ENCODE results near the gene MARK4. TPM values are rescaled to one million over a fixed set of nuclear protein-coding genes. Genes with fewer than 3 reads are reported as not detected.
"Not testable (repeated sequence)": the region's sequence is repeated elsewhere in the genome, so short reads cannot be mapped to it uniquely, and the experiment has no call there.

The MARK4 gene
- total RNA-seq, 2 donors from 2014 or later = 12.7 to 28.6 TPM

- H3K4me3 ChIP-seq = no peak overlapping the region
- no peak for DNase-seq
- no peak overlapping the region for H3K9ac ChIP-seq (ENCODE audit: low read depth in 2 of 2, low read length in 2 of 2)
- no peaks in the 10 kb centered on the region for H3K4me1 ChIP-seq
- intact Hi-C loops (cut with DNase I) = no loop called here
- no peaks in the 10 kb centered on the region for H3K27me3 ChIP-seq
- no peak overlapping the region for H3K27ac ChIP-seq
- TF ChIP-seq, protein P1, sequence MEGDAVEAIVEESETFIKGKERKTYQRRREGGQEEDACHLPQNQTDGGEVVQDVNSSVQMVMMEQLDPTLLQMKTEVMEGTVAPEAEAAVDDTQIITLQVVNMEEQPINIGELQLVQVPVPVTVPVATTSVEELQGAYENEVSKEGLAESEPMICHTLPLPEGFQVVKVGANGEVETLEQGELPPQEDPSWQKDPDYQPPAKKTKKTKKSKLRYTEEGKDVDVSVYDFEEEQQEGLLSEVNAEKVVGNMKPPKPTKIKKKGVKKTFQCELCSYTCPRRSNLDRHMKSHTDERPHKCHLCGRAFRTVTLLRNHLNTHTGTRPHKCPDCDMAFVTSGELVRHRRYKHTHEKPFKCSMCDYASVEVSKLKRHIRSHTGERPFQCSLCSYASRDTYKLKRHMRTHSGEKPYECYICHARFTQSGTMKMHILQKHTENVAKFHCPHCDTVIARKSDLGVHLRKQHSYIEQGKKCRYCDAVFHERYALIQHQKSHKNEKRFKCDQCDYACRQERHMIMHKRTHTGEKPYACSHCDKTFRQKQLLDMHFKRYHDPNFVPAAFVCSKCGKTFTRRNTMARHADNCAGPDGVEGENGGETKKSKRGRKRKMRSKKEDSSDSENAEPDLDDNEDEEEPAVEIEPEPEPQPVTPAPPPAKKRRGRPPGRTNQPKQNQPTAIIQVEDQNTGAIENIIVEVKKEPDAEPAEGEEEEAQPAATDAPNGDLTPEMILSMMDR (IDR thresholded peaks at IDR 0.05) = no peak
- H3K9me3 ChIP-seq = no peaks in the 10 kb centered on the region
- H3K36me3 ChIP-seq = no peaks in the 10 kb centered on the region
These were observed 55.5 kb downstream of the MARK4 start for GRCh38 chr19:45306518-45307027.

DNA sequence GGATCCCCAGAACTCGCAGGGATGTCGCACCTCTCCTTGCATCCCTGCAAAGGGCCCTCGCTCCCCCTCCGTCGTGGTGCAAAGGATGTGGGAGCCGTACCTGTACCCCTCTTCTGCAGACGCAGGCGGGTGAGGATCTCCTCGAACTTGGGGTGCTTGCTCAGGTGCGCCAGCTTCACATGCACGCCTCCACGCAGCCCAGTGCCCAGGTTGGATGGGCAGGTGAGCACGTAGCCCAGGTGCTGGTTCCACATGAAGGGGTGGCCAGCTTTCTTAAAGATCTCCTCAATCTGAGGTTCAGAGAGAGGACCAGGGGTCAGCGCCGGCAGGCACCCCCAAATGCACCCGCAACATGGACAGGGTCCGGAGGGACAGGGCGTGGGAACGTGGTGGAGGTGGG, 56.3 kb downstream of the MARK4 start:
- H3K4me3 ChIP-seq = no peak overlapping the region
- H3K9me3 ChIP-seq = no peaks in the 10 kb centered on the region
- H3K27me3 ChIP-seq = no peaks in the 10 kb centered on the region
- H3K9ac ChIP-seq (ENCODE audit: low read depth in 2 of 2, low read length in 2 of 2) = no peak overlapping the region
- no peaks in the 10 kb centered on the region for H3K36me3 ChIP-seq
- TF ChIP-seq, protein P1 (IDR thresholded peaks at IDR 0.05) = no peak
- intact Hi-C loops (cut with DNase I) = no loop called here
- DNase-seq = no peak
- H3K4me1 ChIP-seq = no peaks in the 10 kb centered on the region
- no peak overlapping the region for H3K27ac ChIP-seq

- H3K4me3 ChIP-seq; H3K36me3 ChIP-seq; H3K4me1 ChIP-seq; H3K9me3 ChIP-seq; H3K27me3 ChIP-seq; H3K9ac ChIP-seq (ENCODE audit: low read depth in 2 of 2, low read length in 2 of 2); H3K27ac ChIP-seq; intact Hi-C loops (cut with DNase I); DNase-seq: not testable (repeated sequence)
These were observed 58.3 kb downstream of the MARK4 start for GRCh38 chr19:45309322-45309721.

- Histone ChIP-seq H3K4me3 (no peak overlapping the region), H3K27me3 (no peaks in the 10 kb centered on the region), H3K4me1 (no peaks in the 10 kb centered on the region), H3K9ac (ENCODE audit: low read depth in 2 of 2, low read length in 2 of 2) (no peak overlapping the region), H3K27ac (no peak overlapping the region), H3K9me3 (no peaks in the 10 kb centered on the region), H3K36me3 (no peaks in the 10 kb centered on the region)
- intact Hi-C loops (cut with DNase I) = no loop called here
- DNase-seq = no peak
- TF ChIP-seq, protein P1 (IDR thresholded peaks at IDR 0.05) = no peak
These were observed 60.5 kb downstream of the MARK4 start for GRCh38 chr19:45311621-45312020.

DNA sequence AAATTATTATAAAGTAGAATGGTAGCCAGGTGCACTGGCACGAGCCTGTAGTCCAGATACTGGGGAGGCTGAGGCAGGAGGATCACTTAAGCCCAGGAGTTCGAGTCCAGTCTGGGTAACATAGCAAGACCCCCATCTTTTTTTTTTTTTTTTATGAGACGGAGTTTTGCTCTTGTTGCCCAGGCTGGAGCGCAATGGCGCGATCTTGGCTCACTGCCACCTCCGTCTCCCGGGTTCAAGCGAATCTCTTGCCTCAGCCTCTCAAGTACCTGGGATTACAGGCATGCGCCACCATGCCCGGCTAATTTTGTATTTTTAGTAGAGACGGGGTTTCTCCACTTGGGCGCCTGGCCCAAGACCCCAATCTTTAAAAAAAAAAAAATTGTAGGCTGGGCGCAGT, 61.2 kb downstream of the MARK4 start:
- H3K4me1 ChIP-seq; DNase-seq; H3K27me3 ChIP-seq; H3K9me3 ChIP-seq; H3K27ac ChIP-seq; H3K36me3 ChIP-seq; H3K4me3 ChIP-seq; intact Hi-C loops (cut with DNase I); H3K9ac ChIP-seq (ENCODE audit: low read depth in 2 of 2, low read length in 2 of 2): not testable (repeated sequence)

GRCh38 chr19:45314708-45315245, 63.7 kb downstream of the MARK4 start:
- no peak overlapping the region for H3K27ac ChIP-seq
- no peaks in the 10 kb centered on the region for H3K36me3 ChIP-seq
- no peaks in the 10 kb centered on the region for H3K27me3 ChIP-seq
- TF ChIP-seq, protein P1 (IDR thresholded peaks at IDR 0.05) = no peak
- no peak overlapping the region for H3K4me3 ChIP-seq
- H3K9ac ChIP-seq (ENCODE audit: low read depth in 2 of 2, low read length in 2 of 2) = no peak overlapping the region
- intact Hi-C loops (cut with DNase I) = no loop called here
- no peaks in the 10 kb centered on the region for H3K4me1 ChIP-seq
- no peak for DNase-seq
- no peaks in the 10 kb centered on the region for H3K9me3 ChIP-seq

All from colonic mucosa (tissue), 4 donors.